H7 (cell line): ENCODE measurements around the gene USP32. TPM values are rescaled to one million over a fixed set of nuclear protein-coding genes. Genes with fewer than 3 reads are reported as not detected.
"Not testable (repeated sequence)": the region's sequence is repeated elsewhere in the genome, so short reads cannot be mapped to it uniquely, and the experiment has no call there.

Experiments
- DNase-seq: peaks from one replicate; pipeline ENCODE4 v3.0.0; 2012
- H3K27me3 ChIP-seq: 2 replicates; pipeline ENCODE4 v1.6.0; 2011; ENCODE audit warnings: mild to moderate bottlenecking, low read length; ENCODE audit not compliant: control insufficient read depth, insufficient read depth
- H3K36me3 ChIP-seq: replicated peaks from 2 replicates; pipeline ENCODE4 v1.5.1; 2011; ENCODE audit warnings: low read length; ENCODE audit not compliant: control insufficient read depth, insufficient read depth
- H3K4me3 ChIP-seq: 2 replicates; pipeline ENCODE4 v1.5.1; 2011; ENCODE audit warnings: low read depth, mild to moderate bottlenecking, control low read depth, low read length, moderate library complexity; ENCODE audit not compliant: insufficient read depth
- total RNA-seq: library from RNA; depleted of rRNA; stranded (reverse); fragments of >200 nt; shearing (Covaris generic); gene quantifications from 2 replicates; pipeline ENCODE4 v1.2.3, GENCODE V29; 2014

The USP32 gene
- total RNA-seq, 1 experiment from 2014 or later: 60.2 TPM

- H3K36me3 ChIP-seq, DNase-seq, H3K4me3 ChIP-seq, H3K27me3 ChIP-seq: not testable (repeated sequence)
These were observed 176.0 kb downstream of the USP32 start for GRCh38 chr17:60215895-60216294.

- not testable (repeated sequence) for H3K36me3 ChIP-seq, H3K27me3 ChIP-seq, DNase-seq, H3K4me3 ChIP-seq
These were observed 180.7 kb downstream of the USP32 start for GRCh38 chr17:60211282-60211681.

- DNase-seq, H3K36me3 ChIP-seq, H3K4me3 ChIP-seq, H3K27me3 ChIP-seq: not testable (repeated sequence)
These were observed 183.6 kb downstream of the USP32 start for GRCh38 chr17:60208302-60208701.

GRCh38 chr17:60205782-60206181 lies 186.2 kb downstream of the USP32 start:
- not testable (repeated sequence) for H3K36me3 ChIP-seq, DNase-seq

GRCh38 chr17:60198630-60199029 lies 193.3 kb downstream of the USP32 start:
- H3K27me3 ChIP-seq, H3K4me3 ChIP-seq, DNase-seq, H3K36me3 ChIP-seq: not testable (repeated sequence)

More at GRCh38 chr17:60205782-60206181, 186.2 kb downstream of the USP32 start:
- H3K4me3 ChIP-seq, H3K27me3 ChIP-seq: not testable (repeated sequence)

- DNase-seq, H3K27me3 ChIP-seq, H3K4me3 ChIP-seq: not testable (repeated sequence)
- peaks cover 11% of the 10 kb centered on the region for H3K36me3 ChIP-seq
These were observed 197.8 kb downstream of the USP32 start for GRCh38 chr17:60194141-60194540.

GRCh38 chr17:60193482-60193881 lies 198.5 kb downstream of the USP32 start:
- H3K27me3 ChIP-seq: no peaks in the 10 kb centered on the region
- no peak overlapping the region for H3K4me3 ChIP-seq
- H3K36me3 ChIP-seq: peaks cover 11% of the 10 kb centered on the region
- DNase-seq: no peak

- H3K4me3 ChIP-seq, DNase-seq, H3K27me3 ChIP-seq: not testable (repeated sequence)
- peaks cover 11% of the 10 kb centered on the region for H3K36me3 ChIP-seq
These were observed 198.9 kb downstream of the USP32 start for GRCh38 chr17:60193032-60193431.

GRCh38 chr17:60190032-60190431 lies 201.9 kb downstream of the USP32 start:
- H3K36me3 ChIP-seq, DNase-seq, H3K27me3 ChIP-seq, H3K4me3 ChIP-seq: not testable (repeated sequence)

- Histone ChIP-seq H3K4me3 (no peak overlapping the region), H3K27me3 (no peaks in the 10 kb centered on the region), H3K36me3 (peaks cover 13% of the 10 kb centered on the region)
- no peak for DNase-seq
These were observed 203.2 kb downstream of the USP32 start for GRCh38 chr17:60188759-60189158.

GRCh38 chr17:60186846-60187745 lies 204.8 kb downstream of the USP32 start:
- H3K4me3 ChIP-seq, H3K27me3 ChIP-seq, DNase-seq: not testable (repeated sequence)
- H3K36me3 ChIP-seq: peaks cover 15% of the 10 kb centered on the region

GRCh38 chr17:60186372-60186771 lies 205.6 kb downstream of the USP32 start:
- H3K36me3 ChIP-seq: peaks cover 13% of the 10 kb centered on the region
- not testable (repeated sequence) for H3K4me3 ChIP-seq, H3K27me3 ChIP-seq, DNase-seq

GRCh38 chr17:60180380-60180779 lies 211.6 kb downstream of the USP32 start:
- not testable (repeated sequence) for H3K27me3 ChIP-seq, H3K4me3 ChIP-seq, DNase-seq
- peaks cover 16% of the 10 kb centered on the region for H3K36me3 ChIP-seq

- not testable (repeated sequence) for DNase-seq, H3K27me3 ChIP-seq
These were observed 213.8 kb downstream of the USP32 start for GRCh38 chr17:60178180-60178579.

GRCh38 chr17:60176763-60177162 lies 215.2 kb downstream of the USP32 start:
- H3K27me3 ChIP-seq, H3K36me3 ChIP-seq, DNase-seq, H3K4me3 ChIP-seq: not testable (repeated sequence)

More at GRCh38 chr17:60178180-60178579, 213.8 kb downstream of the USP32 start:
- not testable (repeated sequence) for H3K36me3 ChIP-seq, H3K4me3 ChIP-seq
